ENCODE data around the gene MAML2.
A peak's percentile ranks its signal among the peaks of the same experiment; 100 is the strongest.
"Not testable (repeated sequence)": the region's sequence is repeated elsewhere in the genome, so short reads cannot be mapped to it uniquely, and the experiment has no call there.

Gene MAML2

DNA sequence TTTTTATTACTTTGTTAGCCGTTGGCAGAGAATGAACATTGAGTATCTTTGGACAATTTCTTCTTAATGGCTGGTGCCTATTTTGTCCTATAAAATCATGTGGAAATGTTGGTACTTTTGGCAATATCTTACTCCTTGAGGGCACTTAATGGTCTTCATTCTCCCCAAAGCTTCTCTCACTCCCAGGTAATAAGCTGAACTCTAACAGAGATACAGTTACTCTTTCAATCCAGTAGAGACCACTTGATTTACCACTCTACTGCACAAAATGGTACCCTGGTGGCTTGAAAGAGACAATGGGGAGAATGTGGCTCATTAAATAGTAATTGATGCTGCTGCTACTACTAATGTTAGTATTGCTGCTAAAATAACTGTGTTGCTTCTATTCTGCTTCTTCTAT, 53.0 kb downstream of the MAML2 start:
- WGBS: 91% methylated on average over 1 of the region's 1 CpG
- no peaks in the 10 kb centered on the region for H3K27me3 ChIP-seq (ENCODE audit: insufficient read depth, low read length)
- no peaks in the 10 kb centered on the region for H3K9me3 ChIP-seq (ENCODE audit: insufficient read depth, low read depth, low read length)
- H3K9ac ChIP-seq (ENCODE audit: low read depth, low read length): no peak overlapping the region
- H3K36me3 ChIP-seq (ENCODE audit: insufficient read depth, low read length): no peaks in the 10 kb centered on the region
- no peak overlapping the region for H3K27ac ChIP-seq (ENCODE audit: low read depth, low read length)
- no peak overlapping the region for H3K4me3 ChIP-seq (ENCODE audit: low read length)
- peaks cover 7% of the 10 kb centered on the region; the same call in 1 of the 2 replicates for H3K4me1 ChIP-seq (ENCODE audit: insufficient read depth, low read length)

DNA sequence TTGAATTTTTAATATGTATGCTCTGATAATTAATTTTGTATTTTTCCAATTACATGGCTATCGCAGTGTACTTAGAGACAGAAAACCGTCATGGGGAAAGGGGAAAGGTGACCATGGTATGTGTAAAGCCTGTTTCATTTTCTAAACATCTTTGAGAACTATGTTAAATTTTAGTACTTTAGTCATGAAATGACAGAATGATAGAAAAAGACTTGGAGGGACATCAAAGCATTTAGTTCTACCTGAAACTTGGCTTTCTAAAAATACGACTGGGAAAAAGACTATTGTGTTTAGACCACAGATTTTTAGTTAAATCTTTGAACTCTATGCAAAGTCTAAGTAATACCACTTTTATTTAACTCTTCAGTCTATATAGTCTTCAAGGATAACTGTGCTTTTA, 54.1 kb downstream of the MAML2 start:
- Histone ChIP-seq H3K36me3 (ENCODE audit: insufficient read depth, low read length) (no peaks in the 10 kb centered on the region), H3K4me1 (ENCODE audit: insufficient read depth, low read length) (0 out of 2 replicates have a peak, but pooled peaks cover under 1% of the 10 kb centered on the region), H3K27me3 (ENCODE audit: insufficient read depth, low read length) (no peaks in the 10 kb centered on the region), H3K27ac (ENCODE audit: low read depth, low read length) (no peak overlapping the region), H3K9ac (ENCODE audit: low read depth, low read length) (no peak overlapping the region), H3K9me3 (ENCODE audit: insufficient read depth, low read depth, low read length) (no peaks in the 10 kb centered on the region), H3K4me3 (ENCODE audit: low read length) (no peak overlapping the region)
- WGBS: 100% methylated on average over 3 of the region's 3 CpGs

DNA sequence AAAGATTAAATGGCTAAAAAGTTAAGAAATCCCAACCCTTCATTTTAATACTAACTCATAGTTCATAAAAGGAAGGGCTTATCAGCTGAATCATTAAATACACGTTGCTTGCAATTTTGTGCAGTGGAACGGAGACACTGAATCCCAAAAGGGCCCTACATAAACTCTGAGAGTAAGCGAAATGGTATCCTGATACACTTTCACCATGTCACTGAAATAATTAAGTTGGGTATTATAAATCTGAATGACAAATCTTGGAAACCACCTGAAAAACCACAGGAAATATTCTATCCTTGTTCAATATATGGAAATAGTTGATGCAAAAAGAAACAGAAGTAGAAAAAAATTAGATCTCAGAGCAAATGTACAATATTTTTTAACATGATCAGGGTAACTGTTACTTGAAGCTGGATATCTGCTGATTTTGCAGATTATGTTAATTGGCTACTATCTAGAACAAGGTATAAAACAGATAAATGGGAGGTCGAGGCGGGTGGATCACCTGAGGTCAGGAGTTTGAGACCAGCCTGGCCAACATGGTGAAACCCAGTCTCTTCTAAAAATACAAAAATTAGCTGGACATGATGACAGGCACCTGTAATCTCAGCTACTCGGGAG, 55.1 kb downstream of the MAML2 start:
- H3K4me3 ChIP-seq (ENCODE audit: low read length): no peak overlapping the region

DNA sequence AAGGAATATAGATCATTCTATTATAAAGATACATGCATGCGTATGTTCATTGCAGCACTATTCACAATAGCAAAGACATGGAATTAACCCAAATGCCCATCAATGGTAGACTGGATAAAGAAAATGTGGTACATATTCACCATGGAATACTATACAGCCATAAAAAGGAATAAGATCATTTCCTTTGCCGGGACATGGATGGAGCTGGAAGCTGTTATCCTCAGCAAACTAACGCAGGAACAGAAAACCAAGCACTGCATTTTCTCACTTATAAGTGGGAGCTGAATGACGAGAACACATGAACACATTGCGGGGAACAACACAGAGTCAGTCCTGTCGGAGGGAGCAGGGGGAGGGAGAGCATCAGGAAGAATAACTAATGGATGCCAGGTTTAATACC, 57.0 kb downstream of the MAML2 start:
- H3K4me3 ChIP-seq (ENCODE audit: low read length); H3K27ac ChIP-seq (ENCODE audit: low read depth, low read length); H3K9ac ChIP-seq (ENCODE audit: low read depth, low read length); H3K9me3 ChIP-seq (ENCODE audit: insufficient read depth, low read depth, low read length); H3K4me1 ChIP-seq (ENCODE audit: insufficient read depth, low read length); H3K27me3 ChIP-seq (ENCODE audit: insufficient read depth, low read length); H3K36me3 ChIP-seq (ENCODE audit: insufficient read depth, low read length): not testable (repeated sequence)
- 93% methylated on average over 5 of the region's 6 CpGs for WGBS

More for the DNA sequence above, 55.1 kb downstream of the MAML2 start:
- Histone ChIP-seq H3K27me3 (ENCODE audit: insufficient read depth, low read length) (no peaks in the 10 kb centered on the region), H3K36me3 (ENCODE audit: insufficient read depth, low read length) (no peaks in the 10 kb centered on the region), H3K9ac (ENCODE audit: low read depth, low read length) (no peak overlapping the region), H3K9me3 (ENCODE audit: insufficient read depth, low read depth, low read length) (no peaks in the 10 kb centered on the region), H3K4me1 (ENCODE audit: insufficient read depth, low read length) (no peaks in the 10 kb centered on the region), H3K27ac (ENCODE audit: low read depth, low read length) (no peak overlapping the region)
- whole genome bisulfite sequencing: 96% methylated on average over 6 of the region's 6 CpGs

DNA sequence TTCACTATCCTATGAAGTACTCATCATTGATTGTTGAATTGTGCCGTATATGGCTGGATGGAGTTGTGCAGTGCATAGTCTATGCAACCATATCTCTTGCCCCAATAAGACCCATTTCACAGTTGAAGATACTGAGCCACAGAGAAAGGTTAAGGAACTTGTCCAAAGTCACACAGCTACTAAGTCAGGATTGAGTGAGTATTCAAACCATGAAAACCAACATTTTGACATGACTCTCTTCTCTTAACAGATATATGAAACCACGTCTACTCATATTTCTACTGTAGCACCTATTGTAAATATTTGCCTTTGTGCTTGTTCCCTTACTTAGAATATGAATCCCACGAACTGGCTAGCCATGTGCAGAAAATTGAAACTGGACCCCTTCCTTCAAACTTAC, 58.1 kb downstream of the MAML2 start:
- no peak overlapping the region for H3K9ac ChIP-seq (ENCODE audit: low read depth, low read length)
- H3K4me3 ChIP-seq (ENCODE audit: low read length): no peak overlapping the region
- no peak overlapping the region for H3K27ac ChIP-seq (ENCODE audit: low read depth, low read length)
- no peaks in the 10 kb centered on the region for H3K27me3 ChIP-seq (ENCODE audit: insufficient read depth, low read length)
- 84% methylated on average over 2 of the region's 3 CpGs for WGBS
- no peaks in the 10 kb centered on the region for H3K9me3 ChIP-seq (ENCODE audit: insufficient read depth, low read depth, low read length)
- no peaks in the 10 kb centered on the region for H3K36me3 ChIP-seq (ENCODE audit: insufficient read depth, low read length)
- peaks cover 10% of the 10 kb centered on the region for H3K4me1 ChIP-seq (ENCODE audit: insufficient read depth, low read length)

DNA sequence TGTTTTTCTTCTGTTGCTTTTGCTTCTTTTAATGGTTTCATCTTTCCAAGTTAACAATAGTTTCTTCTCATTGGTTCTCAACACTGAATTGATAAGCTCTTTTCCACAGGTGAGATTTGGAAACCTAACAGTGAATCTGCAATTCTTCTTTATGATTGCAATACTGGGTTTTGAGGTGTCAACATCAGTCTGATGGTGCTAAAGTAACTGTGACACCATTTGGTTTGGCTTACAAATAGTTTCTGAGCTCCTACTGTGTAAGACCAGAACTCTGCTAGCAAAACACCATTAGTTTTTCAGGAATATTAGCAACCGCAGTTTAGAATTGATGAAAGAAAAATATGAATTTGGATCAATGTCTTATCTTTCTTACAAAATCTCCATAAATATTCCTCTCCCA, 58.6 kb downstream of the MAML2 start:
- H3K4me1 ChIP-seq (ENCODE audit: insufficient read depth, low read length): peaks cover 14% of the 10 kb centered on the region
- no peaks in the 10 kb centered on the region for H3K36me3 ChIP-seq (ENCODE audit: insufficient read depth, low read length)
- H3K4me3 ChIP-seq (ENCODE audit: low read length): no peak overlapping the region
- WGBS: no CpG with 5 or more reads among the region's 1 CpG
- H3K27me3 ChIP-seq (ENCODE audit: insufficient read depth, low read length): no peaks in the 10 kb centered on the region
- H3K9me3 ChIP-seq (ENCODE audit: insufficient read depth, low read depth, low read length): no peaks in the 10 kb centered on the region
- no peak overlapping the region for H3K27ac ChIP-seq (ENCODE audit: low read depth, low read length)
- H3K9ac ChIP-seq (ENCODE audit: low read depth, low read length): no peak overlapping the region

DNA sequence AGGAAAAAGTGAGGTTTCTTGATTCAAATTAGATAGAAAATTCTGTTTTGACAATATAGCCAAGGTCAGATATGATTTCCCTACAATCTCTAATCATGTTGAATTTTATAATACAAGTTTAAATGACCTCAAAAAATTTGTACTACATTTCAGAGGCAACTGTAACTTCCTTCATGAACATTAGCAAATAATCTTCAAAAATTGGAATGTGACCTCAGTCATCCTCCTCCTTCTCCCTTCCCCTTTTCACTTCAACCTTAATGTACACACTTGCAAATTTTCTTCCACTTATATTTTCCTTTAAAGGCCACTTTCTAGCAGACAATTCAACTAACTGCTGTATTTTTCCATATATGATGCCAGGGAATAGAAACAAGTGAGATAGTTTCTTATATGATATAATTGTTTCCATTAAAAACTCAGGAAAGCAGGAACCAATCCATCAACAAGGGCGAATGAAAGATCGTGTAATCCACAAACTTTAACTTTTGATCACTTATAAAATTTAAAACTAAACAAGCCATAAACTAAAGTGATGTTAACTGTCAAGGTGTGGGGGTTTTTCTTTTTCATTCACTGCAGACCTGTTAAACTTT, 60.3 kb downstream of the MAML2 start:
- Histone ChIP-seq H3K9ac (ENCODE audit: low read depth, low read length) (no peak overlapping the region), H3K4me3 (ENCODE audit: low read length) (no peak overlapping the region), H3K9me3 (ENCODE audit: insufficient read depth, low read depth, low read length) (no peaks in the 10 kb centered on the region), H3K27ac (ENCODE audit: low read depth, low read length) (no peak overlapping the region), H3K36me3 (ENCODE audit: insufficient read depth, low read length) (no peaks in the 10 kb centered on the region), H3K27me3 (ENCODE audit: insufficient read depth, low read length) (no peaks in the 10 kb centered on the region), H3K4me1 (ENCODE audit: insufficient read depth, low read length) (peaks cover 31% of the 10 kb centered on the region)
- no CpG with 5 or more reads among the region's 2 CpGs for WGBS

DNA sequence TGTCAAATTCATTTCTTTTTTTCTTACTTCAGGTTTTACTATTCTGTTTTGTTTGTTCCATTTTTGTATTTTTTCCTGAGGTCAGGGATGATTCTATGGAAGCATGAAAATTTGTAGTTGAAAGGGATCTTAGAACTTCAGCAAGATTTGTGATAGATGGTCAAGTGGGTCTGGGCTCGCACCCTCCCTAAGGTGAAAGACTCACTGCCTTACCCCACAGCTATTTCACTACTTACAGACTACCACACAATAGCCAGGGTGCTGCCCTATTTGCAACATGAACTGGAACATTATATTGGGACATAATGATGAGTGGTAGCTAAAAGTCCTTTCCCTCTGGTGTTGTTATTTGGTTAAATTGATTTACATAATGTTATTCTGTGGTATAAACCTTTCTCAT, 62.6 kb downstream of the MAML2 start:
- H3K4me1 ChIP-seq (ENCODE audit: insufficient read depth, low read length): peaks cover 33% of the 10 kb centered on the region
- H3K9ac ChIP-seq (ENCODE audit: low read depth, low read length): no peak overlapping the region
- 40% methylated on average over 1 of the region's 1 CpG for WGBS
- 0 out of 2 replicates have a peak overlapping the region, but pooled peaks have one; percentile 12 for H3K27ac ChIP-seq (ENCODE audit: low read depth, low read length)
- no peaks in the 10 kb centered on the region for H3K36me3 ChIP-seq (ENCODE audit: insufficient read depth, low read length)
- H3K9me3 ChIP-seq (ENCODE audit: insufficient read depth, low read depth, low read length): no peaks in the 10 kb centered on the region
- H3K4me3 ChIP-seq (ENCODE audit: low read length): no peak overlapping the region
- H3K27me3 ChIP-seq (ENCODE audit: insufficient read depth, low read length): no peaks in the 10 kb centered on the region

DNA sequence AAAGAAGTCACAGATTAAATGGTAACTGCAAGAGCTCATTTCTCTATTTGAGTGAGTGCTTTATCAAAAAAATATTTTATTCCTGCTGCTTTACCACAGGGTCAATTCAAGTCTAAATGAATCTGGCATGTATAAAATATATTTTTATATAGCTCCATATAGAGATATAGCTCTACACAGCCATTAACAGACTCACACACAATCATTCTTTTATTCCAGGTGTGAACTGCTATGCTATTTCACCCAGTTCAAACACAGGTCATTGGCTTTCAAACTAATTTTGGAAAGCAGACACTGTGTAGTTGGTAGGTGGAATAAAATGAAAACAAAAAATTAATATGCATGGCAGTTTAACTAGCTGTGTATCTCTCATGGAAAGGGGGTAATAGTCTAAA, 63.1 kb downstream of the MAML2 start:
- peaks cover 33% of the 10 kb centered on the region for H3K4me1 ChIP-seq (ENCODE audit: insufficient read depth, low read length)
- H3K9me3 ChIP-seq (ENCODE audit: insufficient read depth, low read depth, low read length): no peaks in the 10 kb centered on the region
- no peak overlapping the region for H3K9ac ChIP-seq (ENCODE audit: low read depth, low read length)
- H3K27me3 ChIP-seq (ENCODE audit: insufficient read depth, low read length): no peaks in the 10 kb centered on the region
- H3K27ac ChIP-seq (ENCODE audit: low read depth, low read length): no peak overlapping the region
- no peaks in the 10 kb centered on the region for H3K36me3 ChIP-seq (ENCODE audit: insufficient read depth, low read length)
- no peak overlapping the region for H3K4me3 ChIP-seq (ENCODE audit: low read length)

DNA sequence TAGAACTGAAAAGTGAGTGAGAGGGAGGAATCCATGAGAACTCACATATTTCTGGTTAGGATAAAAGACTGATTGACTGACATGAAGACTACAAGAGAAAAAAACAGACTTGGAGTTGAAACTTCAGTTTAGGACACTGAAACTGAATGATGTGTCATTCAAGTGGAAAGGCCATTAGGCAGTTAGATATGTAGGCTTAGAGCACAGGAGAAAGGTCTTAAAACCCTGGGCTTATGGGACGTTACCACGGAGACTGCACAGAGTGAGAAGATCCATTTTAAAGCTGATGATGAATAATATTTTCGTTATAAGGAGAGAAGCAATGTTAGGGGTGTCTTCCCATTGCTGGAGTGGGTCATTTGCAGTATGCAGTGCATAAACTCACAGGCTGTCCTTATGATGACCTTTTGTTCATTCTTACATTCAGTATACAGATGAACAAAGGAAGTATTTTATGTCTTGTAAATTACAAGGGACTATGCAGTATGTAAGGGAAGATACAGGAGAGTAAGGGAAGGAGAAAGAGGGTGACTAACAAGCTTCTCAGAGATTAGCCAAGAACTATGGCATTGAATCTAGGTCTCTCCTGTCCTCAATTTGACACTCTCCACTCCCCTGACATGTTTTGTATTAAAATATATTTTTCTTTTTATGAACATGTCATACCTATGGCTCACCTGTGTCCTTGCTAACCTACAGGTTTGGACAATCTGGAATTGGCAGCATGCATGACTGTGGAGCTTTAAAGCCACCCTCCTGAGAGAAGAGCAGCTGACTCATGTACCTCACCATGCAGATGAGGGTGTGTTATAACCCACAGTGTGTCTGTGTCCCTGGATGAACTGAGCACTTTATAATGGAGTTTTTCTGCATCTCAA, 63.7 kb downstream of the MAML2 start:
- Histone ChIP-seq H3K27ac (ENCODE audit: low read depth, low read length) (no peak overlapping the region), H3K9me3 (ENCODE audit: insufficient read depth, low read depth, low read length) (no peaks in the 10 kb centered on the region), H3K27me3 (ENCODE audit: insufficient read depth, low read length) (no peaks in the 10 kb centered on the region), H3K9ac (ENCODE audit: low read depth, low read length) (no peak overlapping the region), H3K4me3 (ENCODE audit: low read length) (no peak overlapping the region), H3K36me3 (ENCODE audit: insufficient read depth, low read length) (no peaks in the 10 kb centered on the region), H3K4me1 (ENCODE audit: insufficient read depth, low read length) (peaks cover 33% of the 10 kb centered on the region)
- WGBS: 76% methylated on average over 3 of the region's 3 CpGs

DNA sequence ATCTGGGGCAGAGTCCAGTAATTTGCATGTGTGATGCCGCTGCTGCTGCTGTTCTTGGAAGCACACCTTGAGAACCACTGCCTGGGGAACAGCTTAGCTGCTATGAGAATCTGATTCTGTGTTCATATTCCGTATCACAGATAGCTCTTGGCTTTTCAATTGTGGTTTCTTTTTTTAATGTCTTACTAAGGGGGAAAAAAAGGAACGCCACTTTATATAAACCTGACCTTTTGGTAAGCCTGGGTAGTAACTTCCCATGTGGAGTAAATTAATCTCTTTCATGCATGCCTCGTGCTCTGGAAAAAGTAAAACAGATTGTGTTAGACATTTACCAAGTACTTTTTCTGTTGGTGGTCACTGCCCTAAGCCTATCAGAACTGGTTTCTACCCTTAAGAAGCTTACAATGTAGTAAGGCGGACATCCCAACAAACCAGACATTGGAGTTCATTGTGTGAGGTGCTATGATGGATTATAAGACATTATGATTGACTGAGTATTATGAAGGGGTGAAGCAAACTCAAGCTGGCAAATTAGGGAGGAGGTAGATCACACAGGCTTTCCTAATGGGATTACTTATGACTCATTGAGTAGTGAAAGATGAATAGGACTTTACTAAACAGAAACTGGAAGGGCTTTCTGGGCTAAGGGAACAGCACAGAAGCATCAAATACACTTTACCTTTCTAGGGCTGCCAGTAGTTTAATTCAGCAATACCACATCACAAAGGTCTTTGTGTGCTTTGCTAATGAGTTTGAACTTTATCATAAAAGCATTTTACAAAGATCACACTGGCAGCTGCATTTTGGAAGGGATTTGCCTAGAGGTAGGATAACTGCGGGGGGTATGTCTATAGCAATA, 64.7 kb downstream of the MAML2 start:
- Histone ChIP-seq H3K36me3 (ENCODE audit: insufficient read depth, low read length) (no peaks in the 10 kb centered on the region), H3K27ac (ENCODE audit: low read depth, low read length) (no peak overlapping the region), H3K9me3 (ENCODE audit: insufficient read depth, low read depth, low read length) (no peaks in the 10 kb centered on the region), H3K27me3 (ENCODE audit: insufficient read depth, low read length) (no peaks in the 10 kb centered on the region), H3K9ac (ENCODE audit: low read depth, low read length) (no peak overlapping the region), H3K4me3 (ENCODE audit: low read length) (no peak overlapping the region), H3K4me1 (ENCODE audit: insufficient read depth, low read length) (peaks cover 33% of the 10 kb centered on the region)
- WGBS: 91% methylated on average over 6 of the region's 6 CpGs

All from HUES64 (cell line).